ENCODE measurements around the gene SLC7A6. TPM values are rescaled to one million over a fixed set of nuclear protein-coding genes. Genes with fewer than 3 reads are reported as not detected.

SLC7A6 gene
- total and polyA plus RNA-seq, 2 of the 8 experiments (the other 6 are each of a cell fraction or from before 2014, with no cell fraction given) = 28.0 to 37.8 TPM

GRCh38 chr16:68296291-68296690 lies 32.0 kb downstream of the SLC7A6 start:
- Histone ChIP-seq H3K79me1 (ENCODE audit: low read depth, low read length) (no peaks in the 10 kb centered on the region), H2AK5ac (ENCODE audit: low read depth, low read length) (no peak overlapping the region), H3K9ac (replicated peaks in 1 of 4; ENCODE audit: extremely low read depth in 1 of 4, low read depth in 3 of 4, low read length in 3 of 4) (no peak overlapping the region), H3K4ac (replicated peaks; ENCODE audit: insufficient read length, low read depth, low read length) (no peak overlapping the region), H3K27ac (ENCODE audit: low read depth, low read length) (no peak overlapping the region), H3K79me2 (ENCODE audit: control insufficient read depth in 1 of 2, insufficient read depth in 2 of 2, low read length in 2 of 2) (no peaks in the 10 kb centered on the region), H3K56ac (replicated peaks; ENCODE audit: insufficient read length, low read depth, low read length) (no peak overlapping the region), H3K14ac (ENCODE audit: insufficient read length) (no peak overlapping the region), H3K23ac (ENCODE audit: insufficient read length) (no peak overlapping the region), H3K27me3 (replicated peaks in 1 of 4; ENCODE audit: control insufficient read depth in 3 of 4, extremely low read depth in 1 of 4, insufficient read depth in 3 of 4, low read length in 3 of 4) (no peaks in the 10 kb centered on the region), H2AFZ (ENCODE audit: low read length) (no peak overlapping the region), H3K36me3 (ENCODE audit: control insufficient read depth in 2 of 4, insufficient read depth in 4 of 4, low read length in 3 of 4) (peaks cover 11 to 53% (median 38%) of the 10 kb centered on the region in 4 experiments), H4K8ac (ENCODE audit: extremely low read depth, insufficient read depth, low read length) (no peak overlapping the region; the same call in 1 of the 2 replicates), H3K4me3 (ENCODE audit: extremely low read depth in 1 of 4, insufficient read depth in 2 of 4, low read depth in 3 of 4, low read length in 4 of 4) (no peak overlapping the region), H2BK15ac (ENCODE audit: low read length) (no peak overlapping the region), H4K20me1 (replicated peaks in 1 of 2; ENCODE audit: control insufficient read depth in 1 of 2, insufficient read depth in 2 of 2, low read length in 2 of 2) (peaks cover 1 to 5% of the 10 kb centered on the region in 2 experiments), H2BK20ac (ENCODE audit: low read length) (no peak overlapping the region), H3K23me2 (ENCODE audit: low read depth, low read length) (no peaks in the 10 kb centered on the region), H2BK120ac (replicated peaks; ENCODE audit: low read depth, low read length) (no peak overlapping the region), H4K5ac (ENCODE audit: insufficient read length, low read depth, low read length) (no peak overlapping the region), H4K91ac (replicated peaks; ENCODE audit: insufficient read length, low read length) (no peak overlapping the region), H2BK5ac (ENCODE audit: low read depth, low read length) (no peak overlapping the region), H3K9me3 (ENCODE audit: insufficient read depth in 2 of 2, low read depth in 1 of 2, low read length in 1 of 2) (no peaks in the 10 kb centered on the region), H3K4me2 (ENCODE audit: insufficient read depth in 1 of 2, low read depth in 2 of 2, low read length in 2 of 2) (no peak overlapping the region), H3K4me1 (replicated peaks in 1 of 4; ENCODE audit: control insufficient read depth in 3 of 4, insufficient read depth in 4 of 4, low read length in 3 of 4) (no peaks in the 10 kb centered on the region), H3K18ac (ENCODE audit: extremely low read depth, low read length) (no peak overlapping the region), H2BK12ac (ENCODE audit: low read depth, low read length) (no peak overlapping the region)
- DNase-seq (ENCODE audit: low read depth in 1 of 2, low spot score in 2 of 2) = no peak
- CTCF ChIA-PET (ENCODE audit: partially characterized antibody) = interaction anchor here (0.7 to 20.4 kb wide), 5 partner anchors 11 to 44 kb away, joined by 3 to 233 read pairs (median 4); partner anchors contain the start of gene SLC7A6
- POLR2A ChIA-PET (ENCODE audit: partially characterized antibody) = interaction anchor here (0.8 to 1.8 kb wide), 6 partner anchors 9 to 68 kb away, joined by 3 to 10 read pairs (median 3); partner anchors contain the start of genes PRMT7 and SLC7A6OS
- no peak for TF ChIP-seq KDM4A (IDR thresholded peaks at IDR 0.05; ENCODE audit: low read depth, low read length, severe bottlenecking)
- 90% methylated on average over 12 of the region's 12 CpGs; no CpG with 5 or more reads in 1 of the 2 experiments for WGBS, 2 experiments (ENCODE audit: extremely low coverage in 1 of 2, insufficient coverage in 1 of 2, insufficient read length in 1 of 2, insufficient replicate concordance in 2 of 2, low coverage in 1 of 2, low lambda C conversion rate in 2 of 2, missing lambda C conversion rate in 1 of 2)
- no peak for FAIRE-seq
